ENCODE results near the gene OPA1.
A peak's percentile ranks its signal among the peaks of the same experiment; 100 is the strongest.

OPA1 gene

GRCh38 chr3:193711166-193711485 is 118.1 kb downstream of the OPA1 start:
- DNase-seq: no peak

GRCh38 chr3:193711523-193711963 is 118.5 kb downstream of the OPA1 start:
- DNase-seq: no peak

- DNase-seq: no peak
Measured at GRCh38 chr3:193711964-193712598, 119.1 kb downstream of the OPA1 start.

- no peak for DNase-seq
Measured at GRCh38 chr3:193712938-193713337, 119.9 kb downstream of the OPA1 start.

DNA sequence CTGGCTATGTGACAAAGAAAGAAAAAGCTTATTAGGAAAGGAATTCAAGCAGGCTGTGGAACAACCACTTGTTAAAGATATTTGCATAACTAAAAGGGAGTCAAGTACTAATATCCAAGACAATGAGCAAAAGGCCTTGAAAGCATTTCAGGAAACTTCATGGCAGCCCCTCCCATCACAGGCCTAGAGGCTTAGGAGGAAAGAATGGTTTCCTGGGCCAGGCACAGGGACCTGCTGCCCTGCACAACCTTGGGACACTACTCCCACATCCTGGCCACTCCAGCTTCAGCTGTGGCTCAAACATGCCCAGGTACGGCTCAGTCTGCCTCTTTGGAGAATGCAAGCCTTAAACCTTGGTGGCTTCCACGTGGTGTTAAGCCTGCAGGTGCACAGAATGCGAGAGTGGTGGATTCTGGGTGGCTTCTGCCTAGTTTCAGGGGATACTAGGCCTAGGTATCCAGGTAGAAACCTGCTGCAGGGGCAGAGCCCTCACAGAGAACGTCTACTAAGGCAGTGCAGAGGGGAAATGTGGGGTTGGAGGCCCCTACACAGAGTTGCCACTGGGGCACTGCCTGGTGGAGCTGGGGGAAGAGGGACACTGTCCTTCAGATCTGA is 121.6 kb downstream of the OPA1 start:
- DNase-seq: no peak

DNA sequence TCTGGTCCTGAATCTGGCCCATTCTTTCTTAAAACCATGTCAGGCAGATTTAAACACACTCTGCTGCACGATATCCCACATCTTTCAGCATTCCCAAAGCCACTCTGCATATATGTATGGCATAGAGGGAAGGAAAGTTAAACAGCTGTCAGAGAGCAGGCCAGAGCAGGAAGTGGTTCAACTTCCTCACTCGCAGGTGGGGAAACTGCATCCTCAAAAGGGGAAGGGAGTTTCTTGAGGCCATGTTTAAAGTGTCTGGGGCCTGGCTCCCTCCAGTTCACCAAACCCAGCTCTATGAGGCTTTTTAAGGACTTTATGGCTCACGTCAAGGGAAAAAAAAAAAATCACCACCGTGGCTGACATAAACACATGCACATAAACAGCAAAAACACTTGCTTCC is 123.1 kb downstream of the OPA1 start:
- DNase-seq: no peak

- no peak for DNase-seq
Measured at GRCh38 chr3:193719735-193720134, 126.7 kb downstream of the OPA1 start.

GRCh38 chr3:193720169-193720568 is 127.2 kb downstream of the OPA1 start:
- no peak for DNase-seq

GRCh38 chr3:193722566-193722965 is 129.6 kb downstream of the OPA1 start:
- DNase-seq: no peak

GRCh38 chr3:193727089-193727488 is 134.1 kb downstream of the OPA1 start:
- DNase-seq: no peak

GRCh38 chr3:193728429-193729087 is 135.6 kb downstream of the OPA1 start:
- no peak for DNase-seq

DNA sequence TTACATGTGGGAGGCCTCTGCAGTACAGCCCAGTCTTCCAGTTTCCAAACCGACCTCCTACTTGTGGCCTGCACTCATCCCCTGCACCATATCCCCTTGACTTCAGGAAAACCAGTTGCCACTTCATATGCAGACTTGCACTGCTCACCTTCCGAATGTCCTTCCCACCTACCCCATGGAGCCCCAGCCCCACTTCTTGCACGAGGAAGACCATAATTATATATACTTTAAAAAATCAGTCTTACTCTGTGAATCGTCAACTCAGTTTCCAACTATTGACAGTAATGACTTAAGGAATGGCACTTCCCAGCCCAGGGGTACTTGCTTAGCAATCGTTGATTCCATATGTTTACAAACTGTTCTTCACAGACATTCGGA is 136.1 kb downstream of the OPA1 start:
- DNase-seq: no peak

DNA sequence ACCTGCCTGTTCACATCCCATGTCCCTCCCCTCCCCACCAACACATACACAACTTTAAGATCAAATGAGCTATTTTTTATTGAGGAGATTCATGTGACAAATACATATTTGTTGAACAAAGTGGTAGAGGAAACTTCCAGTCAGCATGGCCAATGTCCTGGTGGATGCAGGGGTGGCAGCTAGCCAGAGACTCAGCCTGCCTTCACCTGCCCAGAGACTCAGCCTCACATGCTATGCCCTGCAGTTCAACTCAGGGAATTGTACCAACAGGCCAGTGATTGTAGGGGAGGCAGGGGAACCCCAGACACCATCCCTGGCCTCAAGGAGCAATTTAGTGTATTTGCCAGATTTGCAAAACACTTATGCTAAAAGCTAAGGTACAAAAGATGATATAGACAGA is 136.6 kb downstream of the OPA1 start:
- DNase-seq: no peak

- no peak for DNase-seq
Measured at GRCh38 chr3:193730511-193730910, 137.5 kb downstream of the OPA1 start.

DNA sequence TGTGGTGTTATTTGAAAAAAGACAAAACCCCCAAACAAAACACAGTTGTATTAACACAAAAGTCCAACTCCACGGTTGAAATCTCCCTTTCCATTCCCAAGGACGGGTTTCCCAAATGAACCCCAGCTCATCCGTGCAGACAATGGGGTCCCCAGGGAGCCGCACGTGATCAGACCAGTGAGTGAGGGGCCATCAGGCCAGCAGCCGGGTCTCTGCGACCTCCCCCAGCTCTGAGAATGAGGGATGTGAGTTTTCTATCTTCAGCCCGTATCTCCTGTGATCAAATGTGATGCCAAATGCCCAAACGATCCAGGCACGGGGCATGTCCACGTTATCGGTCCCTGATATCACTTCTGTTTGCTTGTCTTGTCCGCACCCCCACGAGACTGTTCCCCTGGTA is 138.0 kb downstream of the OPA1 start:
- DNase-seq: no peak

DNA sequence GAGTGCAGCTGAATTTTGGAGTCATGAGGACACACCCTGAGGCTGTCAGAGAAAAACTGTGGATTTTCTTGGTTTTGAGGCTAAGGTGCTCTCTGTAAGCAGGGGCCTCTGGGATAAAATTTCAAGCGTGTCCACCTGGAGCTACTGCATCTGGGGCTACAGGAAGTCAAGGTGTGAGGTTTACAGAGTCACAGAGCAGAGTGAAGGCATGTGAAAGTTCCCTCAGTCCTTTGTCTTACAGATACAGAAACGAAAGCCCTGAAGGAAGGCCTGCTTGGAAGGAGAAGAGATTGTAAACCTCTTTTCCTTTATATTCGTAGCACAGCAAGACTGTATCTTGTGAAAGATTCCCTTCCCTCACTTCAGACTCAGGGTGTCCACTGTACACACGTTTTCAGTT is 138.6 kb downstream of the OPA1 start:
- DNase-seq: no peak

GRCh38 chr3:193732391-193732790 is 139.4 kb downstream of the OPA1 start:
- DNase-seq: no peak

DNA sequence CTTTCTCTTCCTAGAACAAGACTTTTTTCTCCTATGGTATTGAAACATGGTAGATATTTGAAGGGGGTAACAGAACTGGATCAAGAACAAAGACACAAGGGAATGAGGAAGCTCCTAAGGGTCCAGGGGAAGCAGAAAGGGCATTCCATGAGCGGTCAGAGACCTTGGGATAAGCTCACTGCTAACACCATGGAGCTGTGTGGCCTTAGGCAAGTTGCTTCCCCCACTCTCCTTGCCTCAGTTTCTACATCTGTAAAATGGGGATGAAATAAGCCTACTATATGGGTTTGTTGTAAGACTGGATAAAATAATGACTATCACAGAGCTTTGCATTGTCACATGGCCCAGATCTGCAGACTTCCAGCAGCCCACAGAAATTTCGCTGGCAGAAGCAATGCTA is 139.8 kb downstream of the OPA1 start:
- no peak for DNase-seq

DNA sequence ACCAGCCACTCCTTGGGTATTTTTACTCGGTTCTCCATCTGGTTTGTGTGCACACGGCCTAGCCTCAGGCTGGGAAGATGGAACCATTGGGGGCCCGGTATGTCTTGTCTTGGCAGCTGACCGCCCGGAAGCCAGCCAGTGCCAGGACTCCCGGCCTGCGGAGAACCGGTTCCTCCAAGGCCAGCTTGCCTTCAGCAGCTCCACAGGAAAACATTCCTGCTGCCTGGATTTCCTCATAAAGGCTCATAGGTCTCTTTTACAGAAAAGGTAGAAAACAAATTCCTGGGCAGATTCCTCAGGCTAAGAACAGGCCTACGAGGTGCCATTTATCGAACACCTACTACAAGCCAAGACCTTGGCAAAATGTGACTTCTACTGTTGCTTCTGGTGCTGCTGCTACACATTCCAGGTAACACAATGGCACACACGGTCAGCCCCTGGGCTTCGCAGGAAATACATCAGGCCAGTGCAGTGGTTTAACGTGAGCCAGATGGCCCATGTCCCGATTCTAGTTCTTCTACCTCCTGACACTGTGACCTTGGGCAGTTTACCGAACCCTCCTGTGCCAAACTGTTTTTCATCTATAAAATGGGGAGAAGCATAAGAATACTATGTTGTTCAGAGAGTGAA is 141.8 kb downstream of the OPA1 start:
- DNase-seq: no peak

DNA sequence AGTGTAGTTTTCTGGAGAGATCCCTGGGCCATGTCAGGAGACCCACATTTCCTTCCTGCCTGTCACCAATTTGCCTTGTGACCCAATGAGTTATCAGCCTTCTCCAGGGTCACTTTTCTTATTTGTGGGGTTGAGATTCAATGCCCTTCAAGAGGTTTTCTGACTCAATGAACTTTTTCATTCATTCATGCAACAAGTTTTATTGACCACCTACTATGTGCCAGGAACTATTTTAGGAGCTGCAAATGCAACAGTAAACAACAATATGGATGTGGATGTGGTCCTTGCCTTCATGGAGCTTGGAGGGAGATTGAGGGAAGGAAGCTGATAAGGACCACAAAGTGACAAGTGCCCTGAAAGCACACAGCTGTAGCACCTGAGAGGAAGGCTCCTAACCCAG is 142.8 kb downstream of the OPA1 start:
- DNase-seq: no peak

DNA sequence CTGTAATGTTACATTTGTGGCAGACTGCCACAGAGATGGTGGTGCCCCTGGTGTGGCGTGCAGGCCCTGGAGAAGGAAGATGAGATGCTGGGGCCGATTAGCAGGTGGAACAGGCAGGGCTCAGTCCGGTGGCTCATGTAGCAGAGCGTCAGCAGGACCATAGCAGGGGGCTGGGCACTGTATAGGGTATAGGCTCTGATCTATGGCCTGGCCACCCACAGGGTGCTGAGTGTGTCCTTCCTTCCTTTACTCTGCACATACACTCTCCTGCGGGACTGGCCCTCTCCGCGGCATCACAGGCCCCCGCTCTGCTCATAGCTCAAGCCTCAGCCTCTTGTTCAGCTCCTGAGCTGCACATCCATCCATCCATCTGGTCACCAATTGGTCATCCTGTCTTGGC is 143.6 kb downstream of the OPA1 start:
- no peak for DNase-seq

DNA sequence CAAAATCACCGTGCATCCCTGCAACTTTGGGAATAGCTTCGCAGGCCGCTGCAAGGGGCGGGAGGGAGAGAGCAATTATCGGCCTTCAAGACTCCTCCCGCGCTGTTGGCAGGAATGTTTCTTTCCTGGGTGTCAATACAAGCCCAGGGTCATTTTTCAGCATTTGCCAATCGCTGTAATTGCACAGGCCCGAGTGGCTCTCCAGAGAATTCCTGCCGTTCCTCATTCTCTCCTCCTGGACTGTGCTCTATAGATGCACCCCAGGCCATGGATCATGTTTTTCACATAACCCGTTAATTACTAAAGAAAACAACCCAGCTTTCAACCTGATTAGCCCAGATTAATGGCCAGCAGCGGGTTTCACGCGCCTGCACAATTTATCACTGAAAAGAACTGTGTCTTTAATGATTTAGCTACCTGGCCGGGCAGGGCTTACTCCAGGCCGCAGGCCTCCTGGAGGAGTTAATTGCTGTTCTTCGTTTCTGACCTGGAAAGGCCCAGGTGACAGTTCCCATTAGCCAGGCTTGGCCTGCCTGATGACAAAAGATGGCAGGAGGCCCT is 144.3 kb downstream of the OPA1 start:
- peak; percentile 50 for DNase-seq

DNA sequence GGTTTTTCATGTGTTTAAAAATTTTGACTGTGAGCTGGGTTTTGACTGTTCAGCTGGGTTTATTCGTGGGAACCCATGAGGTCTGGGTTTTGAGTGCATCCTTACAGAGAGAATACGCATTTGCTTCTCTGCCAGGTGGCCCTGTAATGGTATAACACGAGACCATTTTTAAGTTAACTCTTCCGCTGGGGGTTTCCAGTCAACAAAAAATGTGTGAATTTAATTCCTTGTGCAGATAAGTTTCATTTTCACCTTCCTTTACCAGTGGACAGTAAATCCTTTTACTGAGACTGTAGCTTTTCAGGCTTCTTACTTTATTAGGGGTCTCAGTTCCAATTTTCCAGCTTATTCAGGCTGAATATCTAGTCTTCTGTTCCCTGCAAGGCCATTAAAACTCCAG is 149.6 kb downstream of the OPA1 start:
- no peak for DNase-seq

DNA sequence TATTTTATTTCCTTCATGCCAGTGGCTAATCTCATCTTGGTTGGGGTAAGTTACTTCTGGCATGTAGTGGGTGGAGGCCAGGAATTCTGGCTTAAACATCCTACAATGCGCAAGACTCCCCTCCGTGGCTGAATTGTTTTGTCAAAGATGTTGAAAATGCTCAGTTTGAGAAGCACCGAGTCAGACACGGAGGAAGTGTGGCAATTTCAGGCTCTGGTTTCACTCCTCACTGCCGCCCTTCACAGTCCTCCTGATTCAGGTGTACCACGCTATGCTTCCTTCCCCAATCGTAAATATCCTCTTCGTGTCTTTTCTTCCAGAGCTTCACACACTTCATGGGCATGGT is 150.7 kb downstream of the OPA1 start:
- DNase-seq: no peak
